Activated naive CD8-positive, alpha-beta T cell treated with anti-CD3 and anti-CD28 coated beads, Interleukin-2, amount 50 U/mL, for 24 hours (primary cell): ENCODE results near the gene SNX33.

Source experiments
- ATAC-seq: fragments of 150-1000 bp; cut with Tn5 transposase; one replicate; pipeline ENCODE4 v1.10.0; 2021
- DNase-seq: peaks from one replicate; pipeline ENCODE4 v3.0.0; 2021
- H3K27ac Mint-ChIP-seq: one replicate; pipeline ENCODE4 v1.8.0; 2021; ENCODE audit warnings: mild to moderate bottlenecking, mixed read lengths
- H3K27me3 Mint-ChIP-seq: one replicate; pipeline ENCODE4 v1.8.0; 2021; ENCODE audit warnings: mixed read lengths
- H3K36me3 Mint-ChIP-seq: one replicate; pipeline ENCODE4 v1.8.0; 2021; ENCODE audit warnings: low read depth, mixed read lengths
- H3K4me1 Mint-ChIP-seq: one replicate; pipeline ENCODE4 v1.8.0; 2021; ENCODE audit warnings: mixed read lengths
- H3K4me3 Mint-ChIP-seq: one replicate; pipeline ENCODE4 v1.8.0; 2021; ENCODE audit warnings: mild to moderate bottlenecking, moderate library complexity, mixed read lengths
- H3K9me3 Mint-ChIP-seq: one replicate; pipeline ENCODE4 v1.8.0; 2021; ENCODE audit warnings: mixed read lengths

The SNX33 gene

DNA sequence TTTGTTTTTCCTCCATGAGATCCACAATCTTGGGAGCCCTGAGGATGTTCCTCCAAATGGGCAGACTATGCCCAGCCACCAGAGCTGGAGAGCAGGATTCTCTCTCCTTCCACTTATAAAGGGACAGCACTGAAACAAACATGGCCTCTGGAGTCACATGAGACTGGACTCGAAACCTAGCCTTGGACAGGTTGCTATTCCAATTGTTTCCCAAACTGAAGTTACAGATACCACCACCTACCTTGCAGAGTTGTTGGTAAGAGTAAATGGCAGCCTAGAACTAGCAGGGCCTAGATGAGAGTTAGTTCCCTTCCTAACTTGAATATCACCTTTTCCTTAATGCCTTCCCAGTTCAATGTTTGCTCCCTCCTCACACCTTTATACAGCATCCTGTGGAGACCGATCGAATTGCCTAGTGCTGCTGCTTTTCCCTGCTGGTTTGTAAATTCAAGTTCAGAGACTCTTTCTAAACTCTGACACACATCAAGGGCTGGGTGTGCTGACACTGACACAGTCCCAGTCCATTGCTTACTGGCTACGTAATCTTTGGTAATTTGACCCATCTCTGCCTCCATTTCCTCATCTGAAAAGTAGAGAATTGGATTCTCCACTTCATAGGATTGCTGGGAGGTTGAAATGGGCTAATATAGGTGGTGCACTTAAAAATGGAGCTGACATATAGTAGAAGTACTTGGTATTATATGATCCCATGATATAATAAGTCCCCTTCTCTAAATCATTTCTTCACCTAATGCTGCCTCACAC, 10.3 kb upstream of the SNX33 start:
- Mint-ChIP-seq H3K9me3 (no peaks in the 10 kb centered on the region), H3K27ac (peak overlapping the region; percentile 97), H3K36me3 (peaks cover 27% of the 10 kb centered on the region), H3K27me3 (no peaks in the 10 kb centered on the region), H3K4me3 (peak overlapping the region; percentile 98), H3K4me1 (peaks cover 30% of the 10 kb centered on the region)
- DNase-seq (no peak), ATAC-seq (no peak)

DNA sequence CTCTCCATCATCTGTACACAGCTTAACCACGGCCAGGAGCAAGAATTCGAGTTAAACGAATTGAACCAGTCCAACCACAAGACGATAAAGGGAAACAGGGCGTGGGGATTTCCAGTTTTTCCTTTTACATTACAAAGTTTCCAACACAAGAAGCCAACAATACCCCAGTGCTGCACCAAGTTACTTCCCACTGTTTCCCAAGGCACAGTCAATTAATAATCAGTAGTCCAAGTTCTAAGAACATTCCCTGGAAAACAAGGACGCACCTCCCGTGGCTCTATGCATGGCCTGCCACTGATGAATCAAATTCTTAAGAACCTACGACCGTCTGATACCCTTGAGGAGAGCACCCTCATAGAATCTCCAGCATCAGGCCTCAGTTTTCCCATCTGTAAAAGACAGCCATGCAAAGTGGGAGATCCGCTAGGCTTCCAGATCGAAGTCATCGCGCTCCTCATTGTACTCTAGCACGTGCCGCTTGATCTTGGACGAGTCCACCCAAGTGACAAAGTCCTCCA, 8.5 kb upstream of the SNX33 start:
- peaks cover 27% of the 10 kb centered on the region for H3K36me3 Mint-ChIP-seq
- DNase-seq (no peak), ATAC-seq (peak; percentile 2)
- no peaks in the 10 kb centered on the region for H3K9me3 Mint-ChIP-seq
- peaks cover 30% of the 10 kb centered on the region for H3K4me1 Mint-ChIP-seq
- H3K27ac Mint-ChIP-seq = peak overlapping the region; percentile 97
- H3K27me3 Mint-ChIP-seq = no peaks in the 10 kb centered on the region
- H3K4me3 Mint-ChIP-seq = peak overlapping the region; percentile 98

DNA sequence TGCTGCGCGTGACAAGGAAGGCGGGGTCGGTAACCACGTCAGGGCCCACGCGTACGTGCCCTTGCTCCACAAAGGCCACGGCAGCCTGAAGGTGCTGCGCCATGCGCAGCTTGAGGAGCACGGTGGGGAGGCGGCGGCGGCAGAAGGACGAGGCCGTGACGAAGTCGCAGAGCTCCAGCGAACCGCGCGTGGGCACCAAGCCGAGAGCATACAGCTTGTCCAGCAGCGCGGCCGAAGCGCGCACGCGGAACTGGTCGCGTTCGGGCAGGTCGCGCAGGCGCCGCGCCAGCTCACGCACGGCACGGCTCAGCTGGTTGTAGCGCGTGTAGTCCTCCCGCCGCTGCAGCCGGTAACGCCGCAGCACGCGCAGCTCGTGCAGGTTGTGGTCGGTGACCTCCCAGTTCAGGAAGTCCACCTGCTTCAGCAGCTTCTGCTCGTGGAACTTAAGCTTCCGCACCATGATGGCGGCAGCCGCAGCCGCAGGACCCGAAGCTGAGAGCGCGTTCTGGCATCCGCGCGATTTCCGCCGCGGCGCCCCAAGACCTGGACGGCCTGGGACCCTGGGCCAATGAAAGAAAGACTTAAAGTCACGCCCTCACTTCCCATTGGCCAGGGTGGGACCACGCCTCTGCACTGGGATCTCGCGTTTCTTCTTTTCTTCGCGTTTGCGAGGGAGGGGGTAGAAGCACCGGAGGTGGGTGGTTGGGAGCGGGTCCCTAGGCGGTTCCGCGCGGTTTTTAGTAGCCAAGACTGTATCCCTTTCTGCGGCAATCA, 7.8 kb upstream of the SNX33 start, which contains the start of gene IMP3:
Gene IMP3, minus strand, starts transcription at position 516 of the 774 bp plus-strand sequence. Its CDS starts 56 bp downstream, at position 460.
- peak; percentile 94 for ATAC-seq

DNA sequence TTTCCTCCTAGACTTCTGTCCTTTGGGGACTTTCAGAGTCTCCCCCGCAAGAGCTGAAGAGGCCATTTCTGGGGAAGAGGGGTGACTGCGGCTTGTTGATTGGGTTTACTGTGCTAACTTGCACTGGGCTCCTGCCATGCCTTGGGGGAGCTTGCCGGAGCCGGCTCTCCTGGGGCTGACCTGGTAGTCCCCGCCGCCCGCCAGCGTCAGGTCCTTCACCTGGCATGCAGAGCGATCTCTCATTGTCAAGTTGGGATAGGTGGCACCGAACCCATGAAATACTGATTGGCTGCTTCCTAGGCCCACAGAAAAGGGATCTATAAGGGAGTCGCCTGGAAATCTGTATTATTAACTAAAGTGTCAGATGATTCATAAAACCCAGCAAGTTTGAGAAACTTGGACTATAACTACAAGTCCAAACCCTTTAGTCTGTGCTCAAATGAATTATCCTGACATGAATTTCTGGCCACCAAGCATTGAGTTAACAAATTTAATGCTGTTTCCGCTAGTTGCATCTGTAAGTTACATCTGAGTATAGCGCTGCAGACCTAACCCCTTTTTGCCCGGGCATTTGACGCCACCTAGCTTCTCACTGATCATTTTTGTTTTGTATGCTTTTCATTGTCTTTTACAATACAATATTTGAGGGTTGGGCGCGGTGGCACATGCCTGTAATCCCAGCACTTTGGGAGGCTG, 7.1 kb upstream of the SNX33 start:
- DNase-seq (peak; percentile 55), ATAC-seq (peak; percentile 47)
- peak overlapping the region; percentile 98 for H3K4me3 Mint-ChIP-seq
- no peaks in the 10 kb centered on the region for H3K9me3 Mint-ChIP-seq
- peaks cover 27% of the 10 kb centered on the region for H3K36me3 Mint-ChIP-seq
- H3K4me1 Mint-ChIP-seq = peaks cover 32% of the 10 kb centered on the region
- H3K27ac Mint-ChIP-seq = peak overlapping the region; percentile 97
- no peaks in the 10 kb centered on the region for H3K27me3 Mint-ChIP-seq

More for the DNA sequence above, 7.8 kb upstream of the SNX33 start, which contains the start of gene IMP3:
- H3K27ac Mint-ChIP-seq = peak within 1 kb of the TSS; percentile 97
- H3K4me3 Mint-ChIP-seq = peak within 1 kb of the TSS; percentile 98
- H3K9me3 Mint-ChIP-seq = no peaks in the 10 kb centered on the region
- H3K4me1 Mint-ChIP-seq = peaks cover 31% of the 10 kb centered on the region
- H3K36me3 Mint-ChIP-seq = peaks cover 27% of the 10 kb centered on the region
- H3K27me3 Mint-ChIP-seq = no peaks in the 10 kb centered on the region
- DNase-seq = peak; percentile 91

DNA sequence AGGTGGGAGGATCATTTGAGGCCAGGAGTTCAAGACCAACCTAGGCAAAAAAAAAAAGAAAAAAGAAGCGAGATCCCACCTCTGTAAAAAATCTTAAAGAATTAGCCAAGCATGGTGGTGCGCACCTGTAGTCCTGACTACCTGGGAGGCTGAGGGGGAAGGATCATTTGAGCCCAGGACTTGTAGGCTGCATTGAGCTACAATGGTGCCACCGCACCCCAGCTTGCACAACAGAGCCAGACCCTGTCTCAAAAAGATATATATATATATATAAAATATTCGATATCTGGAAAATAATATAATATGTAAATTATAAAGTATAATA, 6.6 kb upstream of the SNX33 start:
- H3K36me3 Mint-ChIP-seq = peaks cover 27% of the 10 kb centered on the region
- peak overlapping the region; percentile 98 for H3K4me3 Mint-ChIP-seq
- no peak for ATAC-seq
- H3K4me1 Mint-ChIP-seq = peaks cover 28% of the 10 kb centered on the region
- H3K9me3 Mint-ChIP-seq = no peaks in the 10 kb centered on the region
- peak overlapping the region; percentile 97 for H3K27ac Mint-ChIP-seq
- no peak for DNase-seq
- H3K27me3 Mint-ChIP-seq = no peaks in the 10 kb centered on the region

DNA sequence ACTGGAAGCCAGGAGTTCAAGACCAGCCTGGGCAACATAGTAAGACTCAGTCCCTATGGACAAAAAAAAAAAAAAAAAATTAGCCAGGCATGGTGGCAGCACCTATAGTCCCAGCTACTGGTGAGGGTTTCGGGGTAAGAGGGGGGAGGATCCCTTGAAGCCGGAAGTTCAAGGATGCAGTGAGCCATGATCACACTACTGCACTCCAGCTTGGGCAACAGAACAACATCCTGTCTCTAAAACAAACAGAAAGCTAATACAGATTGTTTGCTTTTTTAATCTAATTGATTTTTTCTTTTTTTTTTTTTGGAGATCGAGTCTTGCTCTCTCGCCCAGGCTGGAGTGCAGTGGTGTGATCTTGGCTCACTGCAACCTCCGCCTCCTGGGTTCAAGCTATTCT, 6.1 kb upstream of the SNX33 start:
- no peaks in the 10 kb centered on the region for H3K9me3 Mint-ChIP-seq

DNA sequence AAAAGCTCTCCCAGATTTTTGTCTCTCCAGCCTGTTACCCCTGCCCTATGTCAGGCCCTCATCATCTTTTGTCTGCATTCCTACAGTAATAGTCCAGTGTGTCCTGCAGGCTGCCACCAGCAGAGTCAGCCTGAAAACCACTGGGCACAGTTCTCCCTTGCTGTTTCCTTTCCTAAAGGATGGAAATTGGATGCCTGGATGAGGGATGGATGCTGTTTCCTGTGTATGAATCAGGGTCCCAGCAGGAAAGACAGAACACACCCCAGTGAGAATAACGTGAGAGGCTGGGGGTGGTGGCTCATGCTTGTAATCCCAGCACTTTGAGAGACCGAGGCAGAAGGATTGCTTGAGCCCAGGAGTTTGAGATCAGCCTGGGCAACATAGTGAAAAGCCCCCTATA, 3.3 kb upstream of the SNX33 start:
- Mint-ChIP-seq H3K4me3 (no peak overlapping the region), H3K9me3 (no peaks in the 10 kb centered on the region), H3K36me3 (peaks cover 2% of the 10 kb centered on the region), H3K27ac (no peak overlapping the region), H3K4me1 (peaks cover 21% of the 10 kb centered on the region), H3K27me3 (peaks cover 2% of the 10 kb centered on the region)
- ATAC-seq (no peak), DNase-seq (no peak)

More for the DNA sequence above, 6.1 kb upstream of the SNX33 start:
- no peak overlapping the region for H3K4me3 Mint-ChIP-seq
- H3K4me1 Mint-ChIP-seq = peaks cover 29% of the 10 kb centered on the region
- H3K27me3 Mint-ChIP-seq = no peaks in the 10 kb centered on the region
- DNase-seq (no peak), ATAC-seq (no peak)
- H3K27ac Mint-ChIP-seq = no peak overlapping the region
- H3K36me3 Mint-ChIP-seq = peaks cover 27% of the 10 kb centered on the region

DNA sequence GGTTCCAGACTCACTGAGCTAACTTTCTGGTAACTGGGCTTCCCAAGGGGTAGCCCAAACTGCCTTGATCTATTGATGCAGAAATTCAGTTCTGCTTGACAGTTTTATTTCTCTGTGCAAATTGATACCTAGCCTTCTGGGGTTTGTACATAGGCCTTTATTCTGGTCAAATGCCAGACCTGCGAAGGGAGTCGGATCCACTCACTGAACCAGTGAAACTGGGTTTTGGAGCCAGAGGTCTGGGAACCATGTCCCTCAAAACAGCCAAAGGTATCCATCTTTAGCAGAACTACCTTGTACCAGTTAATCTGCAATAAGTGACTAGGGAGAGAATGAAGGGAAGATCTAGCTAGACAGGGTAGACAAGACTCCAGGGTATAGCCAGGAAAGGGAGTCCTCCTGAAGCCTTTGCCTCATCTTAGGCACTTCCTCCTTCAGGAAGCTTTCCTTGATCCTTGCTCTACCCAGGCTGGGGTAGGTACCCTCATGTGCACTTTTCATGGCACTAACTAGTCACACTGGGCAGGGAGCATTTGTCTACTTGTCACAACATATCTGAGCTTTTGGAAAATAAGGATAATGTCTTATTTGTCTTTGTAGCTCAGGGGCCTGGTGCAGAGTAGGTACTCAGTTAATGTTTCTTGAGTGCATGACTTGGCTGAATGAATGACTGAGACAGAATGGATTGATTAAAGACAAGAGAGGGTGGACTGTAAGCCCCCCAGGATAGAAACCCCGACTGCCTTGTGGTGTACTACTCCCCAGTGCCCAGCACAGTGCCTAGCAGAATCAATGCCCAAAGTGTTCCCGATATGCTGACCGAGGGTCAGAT, 1.4 kb upstream of the SNX33 start:
- H3K9me3 Mint-ChIP-seq = no peaks in the 10 kb centered on the region
- ATAC-seq (no peak), DNase-seq (no peak)
- peak overlapping the region; percentile 70 for H3K27ac Mint-ChIP-seq
- H3K27me3 Mint-ChIP-seq = peaks cover 2% of the 10 kb centered on the region
- peaks cover 31% of the 10 kb centered on the region for H3K4me1 Mint-ChIP-seq
- H3K36me3 Mint-ChIP-seq = no peaks in the 10 kb centered on the region
- peak overlapping the region; percentile 80 for H3K4me3 Mint-ChIP-seq

DNA sequence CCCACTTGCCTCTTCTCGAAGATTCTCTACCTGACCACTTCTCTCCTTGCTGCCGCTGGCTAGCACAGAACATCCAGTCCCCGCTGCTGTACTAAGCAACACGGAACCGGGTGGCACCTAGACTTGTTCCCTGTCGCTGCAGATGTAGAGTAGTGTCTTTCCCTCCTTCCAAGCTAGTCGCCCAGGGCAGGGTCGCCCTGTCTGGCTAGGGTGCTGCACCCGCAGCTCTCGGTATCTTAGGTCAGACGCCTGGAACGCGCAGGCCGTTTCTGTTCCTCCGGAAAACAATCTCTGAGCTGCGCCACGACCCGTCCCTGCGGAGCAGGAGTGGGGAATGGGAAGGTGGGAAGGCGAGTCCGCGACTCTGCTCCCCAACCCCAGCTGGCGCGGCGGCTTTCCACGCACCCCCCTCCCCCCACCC, 758 bp upstream of the SNX33 start:
- Mint-ChIP-seq H3K4me1 (peaks cover 36% of the 10 kb centered on the region), H3K27ac (peak overlapping the region; percentile 70), H3K9me3 (no peaks in the 10 kb centered on the region), H3K36me3 (no peaks in the 10 kb centered on the region), H3K27me3 (peaks cover 2% of the 10 kb centered on the region), H3K4me3 (peak overlapping the region; percentile 80)
- DNase-seq (no peak), ATAC-seq (peak; percentile 22)

DNA sequence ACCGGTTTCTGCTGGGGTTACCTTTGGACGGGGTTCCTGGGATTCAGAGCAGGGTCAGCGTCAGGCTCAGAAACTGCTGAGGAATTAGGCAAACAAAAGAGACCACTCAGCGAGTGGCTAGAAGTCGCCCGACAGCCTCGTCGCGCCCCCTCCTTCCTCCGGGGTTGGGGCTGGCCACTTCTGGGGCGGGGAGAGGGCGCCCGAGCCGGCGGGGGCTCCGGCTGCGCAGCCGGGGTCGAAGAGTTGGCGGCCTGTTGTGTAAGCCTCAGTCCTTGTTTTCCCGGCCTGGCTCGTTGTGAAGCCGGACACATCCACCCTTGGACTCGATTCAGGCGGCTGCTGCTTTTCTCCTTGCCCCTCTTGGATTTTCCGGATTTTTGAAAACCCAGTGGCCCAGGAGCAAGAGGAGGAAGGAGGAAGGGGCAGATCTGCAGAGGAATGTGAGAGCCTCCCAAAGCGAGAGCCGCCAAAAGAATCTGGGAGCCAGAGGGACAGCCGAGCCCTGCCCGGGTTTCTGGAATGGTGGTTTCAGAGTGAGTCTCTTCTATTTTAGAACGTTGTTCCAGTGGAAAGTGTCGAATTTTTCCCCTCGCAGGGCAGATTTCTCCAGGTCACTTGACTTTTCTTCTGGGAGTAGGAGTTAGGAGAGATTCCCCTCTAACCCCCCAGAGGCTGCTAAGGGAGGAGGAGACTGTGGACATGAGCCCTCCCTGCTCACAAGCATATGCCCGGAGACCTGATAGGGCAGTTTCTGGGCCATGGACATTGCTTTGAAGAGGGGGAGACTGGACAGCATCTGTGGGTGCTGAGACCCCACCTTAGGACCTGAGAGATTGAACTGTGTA, 666 bp downstream of the SNX33 start:
- no peaks in the 10 kb centered on the region for H3K9me3 Mint-ChIP-seq
- ATAC-seq (no peak), DNase-seq (peak; percentile 15)
- H3K27me3 Mint-ChIP-seq = peaks cover 2% of the 10 kb centered on the region
- H3K4me1 Mint-ChIP-seq = peaks cover 37% of the 10 kb centered on the region
- H3K4me3 Mint-ChIP-seq = peak overlapping the region; percentile 83
- no peaks in the 10 kb centered on the region for H3K36me3 Mint-ChIP-seq
- H3K27ac Mint-ChIP-seq = no peak overlapping the region

DNA sequence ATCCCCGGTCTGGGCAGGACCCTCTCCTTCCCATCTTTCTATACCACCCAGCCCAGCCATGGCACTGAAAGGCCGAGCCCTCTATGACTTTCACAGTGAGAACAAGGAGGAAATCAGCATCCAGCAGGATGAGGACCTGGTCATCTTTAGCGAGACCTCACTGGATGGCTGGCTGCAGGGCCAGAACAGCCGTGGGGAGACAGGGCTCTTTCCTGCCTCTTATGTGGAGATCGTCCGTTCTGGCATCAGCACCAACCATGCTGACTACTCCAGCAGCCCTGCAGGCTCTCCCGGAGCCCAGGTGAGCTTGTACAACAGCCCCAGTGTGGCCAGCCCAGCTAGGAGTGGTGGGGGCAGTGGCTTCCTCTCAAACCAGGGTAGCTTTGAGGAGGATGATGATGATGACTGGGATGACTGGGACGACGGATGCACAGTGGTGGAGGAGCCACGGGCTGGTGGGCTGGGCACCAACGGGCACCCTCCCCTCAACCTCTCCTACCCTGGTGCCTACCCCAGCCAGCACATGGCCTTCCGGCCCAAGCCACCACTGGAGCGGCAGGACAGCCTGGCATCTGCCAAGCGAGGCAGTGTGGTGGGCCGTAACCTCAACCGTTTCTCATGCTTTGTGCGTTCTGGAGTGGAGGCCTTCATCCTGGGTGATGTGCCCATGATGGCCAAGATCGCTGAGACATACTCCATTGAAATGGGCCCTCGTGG, 1.5 kb downstream of the SNX33 start:
- Mint-ChIP-seq H3K36me3 (no peaks in the 10 kb centered on the region), H3K27ac (no peak overlapping the region), H3K4me3 (peak overlapping the region; percentile 83), H3K27me3 (peaks cover 2% of the 10 kb centered on the region), H3K9me3 (no peaks in the 10 kb centered on the region), H3K4me1 (peaks cover 37% of the 10 kb centered on the region)
- DNase-seq (no peak), ATAC-seq (no peak)

DNA sequence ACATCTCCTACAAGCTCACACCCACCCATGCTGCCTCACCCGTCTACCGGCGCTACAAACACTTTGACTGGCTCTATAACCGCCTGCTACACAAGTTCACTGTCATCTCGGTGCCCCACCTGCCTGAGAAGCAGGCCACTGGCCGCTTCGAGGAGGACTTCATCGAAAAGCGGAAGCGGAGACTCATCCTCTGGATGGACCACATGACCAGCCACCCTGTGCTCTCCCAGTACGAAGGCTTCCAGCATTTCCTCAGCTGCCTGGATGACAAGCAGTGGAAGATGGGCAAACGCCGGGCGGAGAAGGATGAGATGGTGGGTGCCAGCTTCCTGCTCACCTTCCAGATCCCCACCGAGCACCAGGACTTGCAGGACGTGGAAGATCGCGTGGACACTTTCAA, 2.1 kb downstream of the SNX33 start:
- Mint-ChIP-seq H3K4me3 (peak overlapping the region; percentile 27), H3K36me3 (no peaks in the 10 kb centered on the region), H3K9me3 (no peaks in the 10 kb centered on the region), H3K27me3 (peaks cover 2% of the 10 kb centered on the region), H3K4me1 (peaks cover 37% of the 10 kb centered on the region), H3K27ac (no peak overlapping the region)
- no peak for DNase-seq
- ATAC-seq = no peak
